Measurements from ENCODE around the gene CCDC148. TPM values are rescaled to one million over a fixed set of nuclear protein-coding genes. Genes with fewer than 3 reads are reported as not detected.

The CCDC148 gene
- total RNA-seq, 1 experiment from 2014 or later: 2.1 TPM

DNA sequence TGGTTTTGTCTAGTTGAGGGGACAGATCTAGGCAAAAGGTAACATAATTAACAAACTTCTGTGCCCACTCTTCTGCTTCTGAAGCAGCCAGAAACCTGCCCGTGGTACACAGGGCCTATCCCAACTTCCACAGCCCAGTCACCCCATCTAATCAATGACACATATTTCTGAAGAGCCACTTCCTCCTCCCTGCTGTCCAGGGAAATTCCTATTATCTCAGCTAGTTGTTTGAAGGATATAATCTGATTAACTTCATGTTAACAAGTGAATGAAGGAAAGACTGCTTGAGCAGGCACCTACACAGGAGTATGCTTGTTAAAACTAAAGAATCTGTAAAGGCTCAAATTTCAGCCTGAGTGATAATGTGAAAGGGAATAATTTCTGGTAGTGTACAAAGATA lies 61.4 kb downstream of the CCDC148 start (continued):
- TF ChIP-seq, protein P1, sequence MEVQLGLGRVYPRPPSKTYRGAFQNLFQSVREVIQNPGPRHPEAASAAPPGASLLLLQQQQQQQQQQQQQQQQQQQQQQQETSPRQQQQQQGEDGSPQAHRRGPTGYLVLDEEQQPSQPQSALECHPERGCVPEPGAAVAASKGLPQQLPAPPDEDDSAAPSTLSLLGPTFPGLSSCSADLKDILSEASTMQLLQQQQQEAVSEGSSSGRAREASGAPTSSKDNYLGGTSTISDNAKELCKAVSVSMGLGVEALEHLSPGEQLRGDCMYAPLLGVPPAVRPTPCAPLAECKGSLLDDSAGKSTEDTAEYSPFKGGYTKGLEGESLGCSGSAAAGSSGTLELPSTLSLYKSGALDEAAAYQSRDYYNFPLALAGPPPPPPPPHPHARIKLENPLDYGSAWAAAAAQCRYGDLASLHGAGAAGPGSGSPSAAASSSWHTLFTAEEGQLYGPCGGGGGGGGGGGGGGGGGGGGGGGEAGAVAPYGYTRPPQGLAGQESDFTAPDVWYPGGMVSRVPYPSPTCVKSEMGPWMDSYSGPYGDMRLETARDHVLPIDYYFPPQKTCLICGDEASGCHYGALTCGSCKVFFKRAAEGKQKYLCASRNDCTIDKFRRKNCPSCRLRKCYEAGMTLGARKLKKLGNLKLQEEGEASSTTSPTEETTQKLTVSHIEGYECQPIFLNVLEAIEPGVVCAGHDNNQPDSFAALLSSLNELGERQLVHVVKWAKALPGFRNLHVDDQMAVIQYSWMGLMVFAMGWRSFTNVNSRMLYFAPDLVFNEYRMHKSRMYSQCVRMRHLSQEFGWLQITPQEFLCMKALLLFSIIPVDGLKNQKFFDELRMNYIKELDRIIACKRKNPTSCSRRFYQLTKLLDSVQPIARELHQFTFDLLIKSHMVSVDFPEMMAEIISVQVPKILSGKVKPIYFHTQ (CRISPR knock-in tag; IDR thresholded peaks at IDR 0.05): no peak
- no peak for TF ChIP-seq ZMAT4 (CRISPR knock-in tag; IDR thresholded peaks at IDR 0.05)
- no peak for TF ChIP-seq USF1 (CRISPR knock-in tag; IDR thresholded peaks at IDR 0.05)
- TF ChIP-seq, protein P2, sequence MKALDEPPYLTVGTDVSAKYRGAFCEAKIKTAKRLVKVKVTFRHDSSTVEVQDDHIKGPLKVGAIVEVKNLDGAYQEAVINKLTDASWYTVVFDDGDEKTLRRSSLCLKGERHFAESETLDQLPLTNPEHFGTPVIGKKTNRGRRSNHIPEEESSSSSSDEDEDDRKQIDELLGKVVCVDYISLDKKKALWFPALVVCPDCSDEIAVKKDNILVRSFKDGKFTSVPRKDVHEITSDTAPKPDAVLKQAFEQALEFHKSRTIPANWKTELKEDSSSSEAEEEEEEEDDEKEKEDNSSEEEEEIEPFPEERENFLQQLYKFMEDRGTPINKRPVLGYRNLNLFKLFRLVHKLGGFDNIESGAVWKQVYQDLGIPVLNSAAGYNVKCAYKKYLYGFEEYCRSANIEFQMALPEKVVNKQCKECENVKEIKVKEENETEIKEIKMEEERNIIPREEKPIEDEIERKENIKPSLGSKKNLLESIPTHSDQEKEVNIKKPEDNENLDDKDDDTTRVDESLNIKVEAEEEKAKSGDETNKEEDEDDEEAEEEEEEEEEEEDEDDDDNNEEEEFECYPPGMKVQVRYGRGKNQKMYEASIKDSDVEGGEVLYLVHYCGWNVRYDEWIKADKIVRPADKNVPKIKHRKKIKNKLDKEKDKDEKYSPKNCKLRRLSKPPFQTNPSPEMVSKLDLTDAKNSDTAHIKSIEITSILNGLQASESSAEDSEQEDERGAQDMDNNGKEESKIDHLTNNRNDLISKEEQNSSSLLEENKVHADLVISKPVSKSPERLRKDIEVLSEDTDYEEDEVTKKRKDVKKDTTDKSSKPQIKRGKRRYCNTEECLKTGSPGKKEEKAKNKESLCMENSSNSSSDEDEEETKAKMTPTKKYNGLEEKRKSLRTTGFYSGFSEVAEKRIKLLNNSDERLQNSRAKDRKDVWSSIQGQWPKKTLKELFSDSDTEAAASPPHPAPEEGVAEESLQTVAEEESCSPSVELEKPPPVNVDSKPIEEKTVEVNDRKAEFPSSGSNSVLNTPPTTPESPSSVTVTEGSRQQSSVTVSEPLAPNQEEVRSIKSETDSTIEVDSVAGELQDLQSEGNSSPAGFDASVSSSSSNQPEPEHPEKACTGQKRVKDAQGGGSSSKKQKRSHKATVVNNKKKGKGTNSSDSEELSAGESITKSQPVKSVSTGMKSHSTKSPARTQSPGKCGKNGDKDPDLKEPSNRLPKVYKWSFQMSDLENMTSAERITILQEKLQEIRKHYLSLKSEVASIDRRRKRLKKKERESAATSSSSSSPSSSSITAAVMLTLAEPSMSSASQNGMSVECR (CRISPR knock-in tag; IDR thresholded peaks at IDR 0.05; ENCODE audit: borderline replicate concordance): no peak
- TF ChIP-seq, protein P3, sequence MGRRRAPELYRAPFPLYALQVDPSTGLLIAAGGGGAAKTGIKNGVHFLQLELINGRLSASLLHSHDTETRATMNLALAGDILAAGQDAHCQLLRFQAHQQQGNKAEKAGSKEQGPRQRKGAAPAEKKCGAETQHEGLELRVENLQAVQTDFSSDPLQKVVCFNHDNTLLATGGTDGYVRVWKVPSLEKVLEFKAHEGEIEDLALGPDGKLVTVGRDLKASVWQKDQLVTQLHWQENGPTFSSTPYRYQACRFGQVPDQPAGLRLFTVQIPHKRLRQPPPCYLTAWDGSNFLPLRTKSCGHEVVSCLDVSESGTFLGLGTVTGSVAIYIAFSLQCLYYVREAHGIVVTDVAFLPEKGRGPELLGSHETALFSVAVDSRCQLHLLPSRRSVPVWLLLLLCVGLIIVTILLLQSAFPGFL (CRISPR knock-in tag; IDR thresholded peaks at IDR 0.05; ENCODE audit: borderline replicate concordance): no peak
- no peak for TF ChIP-seq MXD4 (CRISPR knock-in tag; IDR thresholded peaks at IDR 0.05; ENCODE audit: borderline replicate concordance)
- no peak for TF ChIP-seq GABPB1 (CRISPR knock-in tag; IDR thresholded peaks at IDR 0.05)
- no peak for TF ChIP-seq FOXK1 (CRISPR knock-in tag; IDR thresholded peaks at IDR 0.05)

DNA sequence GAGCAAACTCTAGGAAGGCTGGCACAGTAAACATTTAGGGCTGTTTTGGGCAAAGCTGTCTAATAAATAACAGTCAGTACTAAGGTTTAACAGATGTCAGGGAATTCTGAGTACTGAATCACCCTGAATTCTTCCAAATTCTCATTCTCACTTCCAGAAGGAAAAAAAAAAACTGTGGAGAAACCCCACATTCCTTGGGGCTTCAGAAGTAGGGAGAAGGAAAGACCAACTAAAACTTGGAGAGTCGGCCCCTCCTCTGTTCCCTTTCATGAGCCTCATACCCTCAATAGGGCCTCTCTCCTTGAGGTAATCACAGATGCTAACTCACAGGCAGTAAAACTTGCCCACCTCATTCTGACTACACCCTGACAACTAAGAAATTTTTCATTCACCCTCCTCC lies 62.1 kb downstream of the CCDC148 start:
- Mint-ChIP-seq H3K36me3 (no peaks in the 10 kb centered on the region), H3K27me3 (ENCODE audit: low read depth) (no peaks in the 10 kb centered on the region; the same call in 1 of the 2 replicates), H3K4me1 (peaks cover 14% of the 10 kb centered on the region), H3K4me3 (no peak overlapping the region), H3K27ac (no peak overlapping the region), H3K9me3 (peaks cover 11% of the 10 kb centered on the region)
- CTCF ChIA-PET: no interaction called here
- POLR2A ChIA-PET: no interaction called here
- DNase-seq (ENCODE audit: low spot score) (no peak), ATAC-seq (peak; percentile 39; the same call in 1 of the 2 replicates)
- no peak for TF ChIP-seq HMGA2 (CRISPR knock-in tag; IDR thresholded peaks at IDR 0.05)
- TF ChIP-seq GTF2I (CRISPR knock-in tag; conservative IDR thresholded peaks at IDR 0.05): no peak
- TF ChIP-seq, protein P4, sequence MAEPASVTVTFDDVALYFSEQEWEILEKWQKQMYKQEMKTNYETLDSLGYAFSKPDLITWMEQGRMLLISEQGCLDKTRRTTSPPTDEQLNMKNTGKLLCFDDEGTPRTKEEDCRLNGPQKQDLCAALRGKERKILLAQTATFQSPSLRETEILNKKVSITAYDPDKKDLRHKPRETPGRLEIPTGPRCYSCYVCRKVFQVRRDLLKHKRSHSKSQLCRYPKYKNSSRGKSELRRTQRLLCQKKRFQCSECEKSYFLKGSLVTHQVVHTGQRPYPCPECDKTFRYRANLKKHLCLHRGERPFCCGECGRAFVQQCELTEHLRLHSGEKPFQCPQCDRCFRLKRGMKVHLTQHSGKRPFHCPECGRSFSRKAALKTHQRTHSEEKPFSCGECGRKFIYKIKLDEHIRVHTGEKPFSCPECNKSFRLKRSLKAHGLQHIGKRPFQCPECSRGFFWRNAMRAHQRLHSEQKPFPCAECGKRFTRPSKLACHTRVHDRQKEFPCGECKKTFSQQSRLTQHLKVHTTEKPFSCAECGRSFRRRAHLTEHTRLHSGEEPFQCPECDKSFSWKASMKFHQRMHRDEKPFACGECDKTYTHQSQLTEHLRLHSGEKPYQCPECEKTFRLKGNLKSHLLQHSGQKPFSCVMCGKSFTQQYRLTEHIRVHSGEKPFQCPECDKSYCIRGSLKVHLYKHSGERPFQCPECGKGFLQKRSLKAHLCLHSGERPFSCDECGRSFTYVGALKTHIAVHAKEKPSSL (CRISPR knock-in tag; conservative IDR thresholded peaks at IDR 0.05): no peak
- no peak for TF ChIP-seq KAT7 (CRISPR knock-in tag; IDR thresholded peaks at IDR 0.05; ENCODE audit: borderline replicate concordance)
- TF ChIP-seq MYBL2 (CRISPR knock-in tag; IDR thresholded peaks at IDR 0.05): no peak
- TF ChIP-seq SMAD4 (CRISPR knock-in tag; IDR thresholded peaks at IDR 0.05): no peak
- TF ChIP-seq TCF7 (CRISPR knock-in tag; IDR thresholded peaks at IDR 0.05; ENCODE audit: low read depth): no peak
- no peak for TF ChIP-seq RELA (CRISPR knock-in tag; IDR thresholded peaks at IDR 0.05; ENCODE audit: borderline replicate concordance)
- no peak for TF ChIP-seq RORB (CRISPR knock-in tag; IDR thresholded peaks at IDR 0.05)
- TF ChIP-seq JUN (CRISPR knock-in tag; IDR thresholded peaks at IDR 0.05): no peak
- TF ChIP-seq ETV6 (CRISPR knock-in tag; IDR thresholded peaks at IDR 0.05): no peak
- TF ChIP-seq, protein P2 (CRISPR knock-in tag; IDR thresholded peaks at IDR 0.05; ENCODE audit: borderline replicate concordance): no peak
- no peak for TF ChIP-seq JAZF1 (CRISPR knock-in tag; IDR thresholded peaks at IDR 0.05)
